CD4-positive, alpha-beta memory T cell (primary cell): Measurements from ENCODE around the gene ATP8A2. TPM values are rescaled to one million over a fixed set of nuclear protein-coding genes. Genes with fewer than 3 reads are reported as not detected.

ENCODE experiments used
- CTCF ChIA-PET: fragments of 350-600 bp; sonication (Branson Sonifier 250); formaldehyde crosslinking; loops from one replicate; lab custom pipeline; 2021; ENCODE audit warnings: inconsistent platforms; ENCODE audit not compliant: partially characterized antibody; lab: Charles Lee
- POLR2A ChIA-PET: fragments of 350-600 bp; sonication (Branson Sonifier 250); formaldehyde crosslinking; loops from one replicate; lab custom pipeline; 2021; ENCODE audit not compliant: partially characterized antibody; lab: Charles Lee
- DNase-seq, 5 donors: peaks; one replicate each; pipeline versions ENCODE4 v3.0.0 to v3.0.0-alpha.2; 2020 to 2022; ENCODE audit warnings: mixed read lengths in 1 of 5
- H3K27ac ChIP-seq: one replicate; pipeline ENCODE4 v1.7.0; 2013; ENCODE audit warnings: low read depth, low read length
- H3K27me3 ChIP-seq: 2 replicates; pipeline ENCODE4 v1.7.0; 2013; ENCODE audit warnings: mild to moderate bottlenecking, low read length, moderate library complexity; ENCODE audit not compliant: insufficient read depth
- H3K36me3 ChIP-seq: 2 replicates; pipeline ENCODE4 v1.7.0; 2013; ENCODE audit warnings: mild to moderate bottlenecking, low read length, moderate library complexity; ENCODE audit not compliant: insufficient read depth
- H3K4me1 ChIP-seq: 2 replicates; pipeline ENCODE4 v1.7.0; 2013; ENCODE audit warnings: mild to moderate bottlenecking, low read length, moderate library complexity; ENCODE audit not compliant: insufficient read depth
- H3K4me3 ChIP-seq, 2 donors: one replicate each; pipeline ENCODE4 v1.7.0; 2013; ENCODE audit warnings: low read length in 2 of 2, mild to moderate bottlenecking in 1 of 2
- H3K9me3 ChIP-seq, 2 donors: one replicate each; pipeline ENCODE4 v1.7.0; 2013; ENCODE audit warnings: low read length in 2 of 2, control low read depth in 1 of 2; ENCODE audit not compliant: control insufficient read depth in 1 of 2
- H3K27ac Mint-ChIP-seq, 7 donors: one replicate each; pipeline ENCODE4 v1.8.0; 2020 to 2021; ENCODE audit warnings: mixed read lengths in 7 of 7, mild to moderate bottlenecking in 6 of 7, inconsistent platforms in 3 of 7, moderate library complexity in 3 of 7
- H3K27me3 Mint-ChIP-seq, 2 donors: one replicate each; pipeline ENCODE4 v1.8.0; 2020 to 2021; ENCODE audit warnings: mixed read lengths in 2 of 2
- H3K36me3 Mint-ChIP-seq, 2 donors: one replicate each; pipeline ENCODE4 v1.8.0; 2020 to 2021; ENCODE audit warnings: mixed read lengths in 2 of 2, inconsistent platforms in 1 of 2, mild to moderate bottlenecking in 1 of 2
- H3K4me1 Mint-ChIP-seq, 4 donors: one replicate each; pipeline ENCODE4 v1.8.0; 2020 to 2021; ENCODE audit warnings: mixed read lengths in 4 of 4, mild to moderate bottlenecking in 1 of 4
- H3K4me3 Mint-ChIP-seq, 8 donors: one replicate each; pipeline ENCODE4 v1.8.0; 2020 to 2021; ENCODE audit warnings: mixed read lengths in 8 of 8, mild to moderate bottlenecking in 7 of 8, moderate library complexity in 6 of 8, inconsistent platforms in 3 of 8
- H3K9me3 Mint-ChIP-seq, 8 donors: one replicate each; pipeline ENCODE4 v1.8.0; 2020 to 2021; ENCODE audit warnings: mixed read lengths in 8 of 8, mild to moderate bottlenecking in 5 of 8, inconsistent platforms in 3 of 8, moderate library complexity in 1 of 8
- intact Hi-C: fragments of 100-400 bp; cut with micrococcal nuclease; formaldehyde crosslinking; loops from one replicate; pipeline ENCODE4 v1.15.1; 2023
- polyA plus RNA-seq, 2 donors: library from polyadenylated mRNA; unstranded; fragments of 300-500 nt; fragmentation: Illumina TruSeq; gene quantifications; one replicate each; pipeline ENCODE4 v1.2.3, GENCODE V29; 2021
- total RNA-seq, 2 experiments: library from RNA; stranded (reverse); gene quantifications; one replicate each; pipeline ENCODE4 v1.2.3, GENCODE V29; 2021

ATP8A2 gene
- total and polyA plus RNA-seq, 4 experiments from 2014 or later: 0.36 to 0.93 (median 0.67) TPM

GRCh38 chr13:25660996-25661395 lies 289.2 kb downstream of the ATP8A2 start:
- H3K27ac Mint-ChIP-seq: no peak overlapping the region
- DNase-seq: no peak
- no peaks in the 10 kb centered on the region for H3K36me3 Mint-ChIP-seq

GRCh38 chr13:25662516-25662915 lies 290.7 kb downstream of the ATP8A2 start:
- no peak for DNase-seq
- Mint-ChIP-seq H3K9me3 (no peaks in the 10 kb centered on the region), H3K4me3 (no peak overlapping the region), H3K27ac (no peak overlapping the region), H3K27me3 (no peaks in the 10 kb centered on the region), H3K36me3 (no peaks in the 10 kb centered on the region), H3K4me1 (no peaks in the 10 kb centered on the region)
- intact Hi-C loops: no loop called here
- no peaks in the 10 kb centered on the region for H3K27me3 ChIP-seq
- H3K4me1 ChIP-seq: no peaks in the 10 kb centered on the region
- ChIA-PET CTCF (no interaction called here), POLR2A (no interaction called here)
- H3K36me3 ChIP-seq: no peaks in the 10 kb centered on the region
- no peak overlapping the region for H3K27ac ChIP-seq
- H3K4me3 ChIP-seq: no peak overlapping the region
- H3K9me3 ChIP-seq: no peaks in the 10 kb centered on the region

More at GRCh38 chr13:25660996-25661395, 289.2 kb downstream of the ATP8A2 start:
- no peaks in the 10 kb centered on the region for H3K9me3 ChIP-seq
- POLR2A ChIA-PET: no interaction called here
- intact Hi-C loops: no loop called here
- H3K36me3 ChIP-seq: no peaks in the 10 kb centered on the region
- H3K27me3 ChIP-seq: no peaks in the 10 kb centered on the region
- no peaks in the 10 kb centered on the region for H3K4me1 Mint-ChIP-seq
- H3K27ac ChIP-seq: no peak overlapping the region
- CTCF ChIA-PET: no interaction called here
- H3K4me1 ChIP-seq: no peaks in the 10 kb centered on the region
- H3K4me3 Mint-ChIP-seq: no peak overlapping the region
- H3K27me3 Mint-ChIP-seq: no peaks in the 10 kb centered on the region
- H3K9me3 Mint-ChIP-seq: no peaks in the 10 kb centered on the region
- H3K4me3 ChIP-seq: no peak overlapping the region

DNA sequence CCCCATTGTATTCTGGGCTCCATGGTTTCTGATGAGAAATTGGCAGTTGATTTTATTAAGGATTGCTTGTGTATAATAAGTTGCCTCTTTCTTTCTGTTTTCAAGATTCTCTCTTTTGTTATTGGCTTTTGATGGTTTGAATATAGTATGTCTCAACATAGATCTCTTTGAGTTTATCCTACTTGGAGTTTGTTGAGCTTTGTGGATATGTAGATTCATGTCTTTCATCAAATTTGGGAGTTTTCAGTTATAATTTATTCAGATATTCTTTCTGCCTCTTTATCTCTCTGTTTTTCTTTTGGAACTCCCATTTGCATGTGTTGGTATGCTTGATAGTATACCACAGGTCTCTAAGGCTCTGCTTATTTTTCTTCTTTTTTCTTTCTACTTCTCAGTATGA lies 296.6 kb downstream of the ATP8A2 start:
- Histone ChIP-seq H3K4me1 (no peaks in the 10 kb centered on the region), H3K9me3 (no peaks in the 10 kb centered on the region), H3K27ac (no peak overlapping the region), H3K4me3 (no peak overlapping the region), H3K36me3 (no peaks in the 10 kb centered on the region), H3K27me3 (no peaks in the 10 kb centered on the region)
- DNase-seq: no peak
- no peak overlapping the region for H3K4me3 Mint-ChIP-seq
- H3K4me1 Mint-ChIP-seq: no peaks in the 10 kb centered on the region
- intact Hi-C loops: no loop called here
- H3K27me3 Mint-ChIP-seq: peaks cover 5 to 7% of the 10 kb centered on the region in 2 donors
- peaks cover 3 to 19% (median 12%) of the 10 kb centered on the region in 8 donors for H3K9me3 Mint-ChIP-seq
- no peaks in the 10 kb centered on the region for H3K36me3 Mint-ChIP-seq
- ChIA-PET CTCF (no interaction called here), POLR2A (no interaction called here)
- no peak overlapping the region for H3K27ac Mint-ChIP-seq

GRCh38 chr13:25673711-25674110 lies 301.9 kb downstream of the ATP8A2 start:
- Mint-ChIP-seq H3K4me1 (no peaks in the 10 kb centered on the region), H3K9me3 (peaks cover 3 to 15% (median 6%) of the 10 kb centered on the region in 8 donors), H3K27me3 (peaks cover 8 to 13% of the 10 kb centered on the region in 2 donors), H3K4me3 (no peak overlapping the region), H3K27ac (no peak overlapping the region), H3K36me3 (no peaks in the 10 kb centered on the region)
- Histone ChIP-seq H3K27me3 (no peaks in the 10 kb centered on the region), H3K9me3 (no peaks in the 10 kb centered on the region), H3K4me1 (no peaks in the 10 kb centered on the region), H3K27ac (no peak overlapping the region), H3K4me3 (no peak overlapping the region), H3K36me3 (no peaks in the 10 kb centered on the region)
- POLR2A ChIA-PET: no interaction called here
- DNase-seq: no peak
- intact Hi-C loops: no loop called here
- CTCF ChIA-PET: no interaction called here

DNA sequence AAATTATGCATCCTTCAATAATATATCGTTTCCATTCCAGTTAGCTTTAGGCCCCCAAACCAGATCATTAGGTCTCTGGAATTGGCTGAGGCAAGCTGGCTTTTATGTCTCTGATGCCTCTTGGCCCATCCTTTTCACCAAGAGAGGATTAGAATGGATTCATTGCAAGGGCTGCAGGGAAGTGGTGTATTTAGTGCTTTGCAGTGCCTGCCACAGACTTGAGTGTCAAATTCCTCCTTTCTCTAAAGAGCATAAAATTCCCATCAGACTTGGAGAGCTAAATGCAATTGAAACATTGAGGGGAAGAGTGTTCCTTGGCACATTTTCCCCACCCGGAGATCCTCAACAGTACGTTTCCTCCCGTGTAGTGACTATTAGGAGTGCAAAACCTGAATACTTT lies 302.6 kb downstream of the ATP8A2 start:
- H3K4me1 Mint-ChIP-seq: no peaks in the 10 kb centered on the region
- no peak overlapping the region for H3K4me3 Mint-ChIP-seq
- CTCF ChIA-PET: no interaction called here
- no peaks in the 10 kb centered on the region for H3K9me3 ChIP-seq
- H3K4me1 ChIP-seq: no peaks in the 10 kb centered on the region
- H3K27me3 ChIP-seq: no peaks in the 10 kb centered on the region
- no peaks in the 10 kb centered on the region for H3K36me3 Mint-ChIP-seq
- POLR2A ChIA-PET: no interaction called here
- no peaks in the 10 kb centered on the region for H3K36me3 ChIP-seq
- no peak overlapping the region for H3K27ac ChIP-seq
- no peak overlapping the region for H3K27ac Mint-ChIP-seq
- intact Hi-C loops: no loop called here
- no peak overlapping the region for H3K4me3 ChIP-seq
- DNase-seq: no peak
- peaks cover 8 to 13% of the 10 kb centered on the region in 2 donors for H3K27me3 Mint-ChIP-seq
- peaks cover 3 to 12% (median 4%) of the 10 kb centered on the region in 8 donors for H3K9me3 Mint-ChIP-seq

- intact Hi-C loops: no loop called here
- Mint-ChIP-seq H3K27me3 (peaks cover 8 to 13% of the 10 kb centered on the region in 2 donors), H3K4me3 (no peak overlapping the region), H3K36me3 (no peaks in the 10 kb centered on the region), H3K9me3 (peaks cover 0 to 8% (median 2%) of the 10 kb centered on the region in 8 donors), H3K27ac (no peak overlapping the region), H3K4me1 (no peaks in the 10 kb centered on the region)
- H3K36me3 ChIP-seq: no peaks in the 10 kb centered on the region
- CTCF ChIA-PET: no interaction called here
- DNase-seq: no peak
- POLR2A ChIA-PET: no interaction called here
- H3K27ac ChIP-seq: no peak overlapping the region
- H3K27me3 ChIP-seq: no peaks in the 10 kb centered on the region
- no peak overlapping the region for H3K4me3 ChIP-seq
- no peaks in the 10 kb centered on the region for H3K9me3 ChIP-seq
- H3K4me1 ChIP-seq: no peaks in the 10 kb centered on the region
These were observed 303.3 kb downstream of the ATP8A2 start for GRCh38 chr13:25675060-25675459.

DNA sequence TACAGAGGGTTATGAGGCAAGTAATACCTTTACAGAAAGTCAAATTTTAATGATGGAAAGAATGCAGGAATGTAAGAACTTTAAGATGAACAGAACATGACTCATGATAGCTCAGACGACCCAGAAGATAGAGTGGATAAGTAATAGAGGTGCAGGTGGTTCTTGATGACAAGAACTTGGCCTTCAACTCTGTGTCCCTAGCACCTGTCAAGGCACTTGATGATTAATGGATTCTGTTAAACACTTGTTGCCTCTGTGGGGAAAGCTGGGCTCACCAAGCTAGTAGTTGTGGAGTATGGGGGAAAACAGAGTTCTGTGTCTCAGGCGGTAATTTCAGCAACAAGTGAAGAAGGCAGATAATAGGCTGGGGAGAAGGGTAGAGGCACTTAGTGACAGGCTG lies 306.2 kb downstream of the ATP8A2 start:
- intact Hi-C loops: loop anchor here (2.0 kb wide), 1 partner anchor 385 kb away; no protein-coding TSS in a partner anchor
- no peaks in the 10 kb centered on the region for H3K36me3 Mint-ChIP-seq
- no peaks in the 10 kb centered on the region for H3K9me3 Mint-ChIP-seq
- Histone ChIP-seq H3K4me3 (no peak overlapping the region), H3K27me3 (no peaks in the 10 kb centered on the region), H3K36me3 (no peaks in the 10 kb centered on the region), H3K9me3 (no peaks in the 10 kb centered on the region), H3K4me1 (no peaks in the 10 kb centered on the region), H3K27ac (no peak overlapping the region)
- CTCF ChIA-PET: interaction anchor here (0.9 to 1.5 kb wide), 2 partner anchors 152 to 384 kb away, joined by 3 to 4 read pairs; no protein-coding TSS in a partner anchor
- no peaks in the 10 kb centered on the region for H3K4me1 Mint-ChIP-seq
- DNase-seq: no peak
- no peak overlapping the region for H3K27ac Mint-ChIP-seq
- POLR2A ChIA-PET: no interaction called here
- H3K27me3 Mint-ChIP-seq: peaks cover 3 to 8% of the 10 kb centered on the region in 2 donors
- H3K4me3 Mint-ChIP-seq: no peak overlapping the region
